ENCODE data around the gene C2CD3. TPM values are rescaled to one million over a fixed set of nuclear protein-coding genes. Genes with fewer than 3 reads are reported as not detected.

Gene C2CD3
- total RNA-seq, 4 donors from 2014 or later = 11.4 to 30.1 (median 25.3) TPM

GRCh38 chr11:74001822-74002286 is 168.9 kb downstream of the C2CD3 start:
- Histone ChIP-seq H3K4me1 (no peaks in the 10 kb centered on the region), H3K9me3 (no peaks in the 10 kb centered on the region), H3K4me3 (no peak overlapping the region), H3K27ac (no peak overlapping the region), H3K36me3 (peaks cover 0 to 65% of the 10 kb centered on the region in 2 donors), H3K27me3 (no peaks in the 10 kb centered on the region)
- no peak for ATAC-seq
- TF ChIP-seq POLR2A (IDR thresholded peaks at IDR 0.05) (no peak), POLR2AphosphoS5 (IDR thresholded peaks at IDR 0.05) (no peak), CTCF (IDR thresholded peaks at IDR 0.05) (no peak), EP300 (IDR thresholded peaks at IDR 0.05) (no peak)
- 94 to 95% methylated on average over 4 to 7 of the region's 7 CpGs for WGBS, 2 donors (ENCODE audit: low coverage in 1 of 2)

GRCh38 chr11:74000307-74001133 is 170.3 kb downstream of the C2CD3 start:
- H3K4me1 ChIP-seq = no peaks in the 10 kb centered on the region
- H3K4me3 ChIP-seq = no peak overlapping the region
- peaks cover 0 to 55% of the 10 kb centered on the region in 2 donors for H3K36me3 ChIP-seq
- WGBS, 2 donors (ENCODE audit: low coverage in 1 of 2) = 86 to 87% methylated on average over 11 of the region's 14 CpGs
- no peak for ATAC-seq
- no peaks in the 10 kb centered on the region for H3K9me3 ChIP-seq
- TF ChIP-seq POLR2AphosphoS5 (IDR thresholded peaks at IDR 0.05) (no peak), POLR2A (IDR thresholded peaks at IDR 0.05) (no peak), EP300 (IDR thresholded peaks at IDR 0.05) (no peak), CTCF (IDR thresholded peaks at IDR 0.05) (no peak)
- no peak overlapping the region for H3K27ac ChIP-seq
- no peaks in the 10 kb centered on the region for H3K27me3 ChIP-seq

GRCh38 chr11:73999581-74000306 is 171.1 kb downstream of the C2CD3 start:
- TF ChIP-seq POLR2A (IDR thresholded peaks at IDR 0.05) (no peak), CTCF (IDR thresholded peaks at IDR 0.05) (no peak)
- H3K4me1 ChIP-seq = no peaks in the 10 kb centered on the region
- 70 to 82% methylated on average over 4 to 8 of the region's 8 CpGs for WGBS, 2 donors (ENCODE audit: low coverage in 1 of 2)
- peaks cover 0 to 49% of the 10 kb centered on the region in 2 donors for H3K36me3 ChIP-seq
- H3K4me3 ChIP-seq = no peak overlapping the region
- H3K27me3 ChIP-seq = no peaks in the 10 kb centered on the region
- ATAC-seq = no peak
- no peak overlapping the region for H3K27ac ChIP-seq
- H3K9me3 ChIP-seq = no peaks in the 10 kb centered on the region

- Histone ChIP-seq H3K36me3 (peaks cover 0 to 41% of the 10 kb centered on the region in 2 donors), H3K4me3 (no peak overlapping the region), H3K4me1 (no peaks in the 10 kb centered on the region), H3K27me3 (no peaks in the 10 kb centered on the region), H3K27ac (no peak overlapping the region), H3K9me3 (no peaks in the 10 kb centered on the region)
- WGBS, 2 donors (ENCODE audit: low coverage in 1 of 2) = 88 to 91% methylated on average over 10 to 11 of the region's 13 CpGs
- no peak for TF ChIP-seq POLR2AphosphoS5 (IDR thresholded peaks at IDR 0.05)
- TF ChIP-seq POLR2A (IDR thresholded peaks at IDR 0.05) = no peak
- no peak for ATAC-seq
Measured at GRCh38 chr11:73998846-73999575, 171.8 kb downstream of the C2CD3 start.

- peaks cover 0 to 24% of the 10 kb centered on the region in 2 donors for H3K36me3 ChIP-seq
- no peaks in the 10 kb centered on the region for H3K27me3 ChIP-seq
- no peaks in the 10 kb centered on the region for H3K9me3 ChIP-seq
- no peak for TF ChIP-seq POLR2A (IDR thresholded peaks at IDR 0.05)
- TF ChIP-seq EP300 (IDR thresholded peaks at IDR 0.05) = no peak
- no peak for TF ChIP-seq CTCF (IDR thresholded peaks at IDR 0.05)
- TF ChIP-seq POLR2AphosphoS5 (IDR thresholded peaks at IDR 0.05) = no peak
- no peak overlapping the region for H3K4me3 ChIP-seq
- 60 to 88% methylated on average over 2 to 6 of the region's 6 CpGs for WGBS, 2 donors (ENCODE audit: low coverage in 1 of 2)
- H3K27ac ChIP-seq = no peak overlapping the region
- no peak for ATAC-seq
- H3K4me1 ChIP-seq = no peaks in the 10 kb centered on the region
Measured at GRCh38 chr11:73997120-73997770, 173.6 kb downstream of the C2CD3 start.

Data from gastroesophageal sphincter (tissue), 4 donors.